Measurements from ENCODE around the gene ZC2HC1C.
"Not testable (repeated sequence)": the region's sequence is repeated elsewhere in the genome, so short reads cannot be mapped to it uniquely, and the experiment has no call there.

ZC2HC1C gene

DNA sequence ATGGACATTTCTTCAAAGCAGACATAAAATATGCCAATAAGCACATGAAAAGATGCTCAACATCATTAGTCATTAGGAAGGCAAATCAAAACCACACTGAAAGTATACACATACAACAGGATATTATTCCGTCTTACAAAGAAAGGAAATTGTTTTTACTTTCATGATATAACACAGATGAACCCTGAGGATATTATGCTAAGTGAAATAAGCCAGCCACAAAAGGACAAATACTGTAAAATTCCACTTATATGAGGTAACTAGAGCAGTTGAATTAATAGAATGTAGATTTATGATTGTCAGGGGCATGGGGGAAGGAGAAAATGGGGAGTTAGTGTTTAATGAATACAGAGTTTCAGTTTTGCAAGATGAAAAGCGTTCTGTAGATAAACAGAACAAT is 9.8 kb upstream of the ZC2HC1C start:
- no peak for DNase-seq

GRCh38 chr14:75060420-75060819 is 9.0 kb upstream of the ZC2HC1C start:
- DNase-seq: no peak

DNA sequence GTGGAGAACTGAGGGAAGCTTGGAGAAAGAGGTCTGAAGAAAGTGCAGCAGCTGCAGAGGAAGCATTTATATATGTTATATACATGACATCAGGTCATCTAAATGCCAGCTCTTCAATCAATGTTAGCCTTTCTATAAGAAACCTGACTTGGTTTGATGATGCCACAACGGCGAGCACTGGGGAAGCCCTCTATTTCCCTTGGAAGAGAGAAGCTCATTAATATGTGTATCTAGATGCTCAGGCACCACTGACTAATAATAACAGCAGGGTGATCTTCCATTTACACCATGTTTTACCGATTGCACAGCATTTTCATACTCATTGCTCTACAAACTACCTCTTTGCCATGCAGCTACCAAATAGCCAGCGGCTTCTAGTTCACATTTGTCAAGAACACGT is 6.4 kb upstream of the ZC2HC1C start:
- DNase-seq: no peak

- peak; percentile 65 for DNase-seq
Observed at GRCh38 chr14:75063491-75064204, 5.8 kb upstream of the ZC2HC1C start, which contains the start of gene ACYP1. Gene ACYP1, minus strand, starts transcription at chr14:75064024. Its CDS starts 471 bp downstream, at chr14:75063553.

GRCh38 chr14:75064205-75064567 is 5.3 kb upstream of the ZC2HC1C start:
- no peak for DNase-seq

GRCh38 chr14:75066691-75067090 is 2.8 kb upstream of the ZC2HC1C start:
- no peak for DNase-seq

DNA sequence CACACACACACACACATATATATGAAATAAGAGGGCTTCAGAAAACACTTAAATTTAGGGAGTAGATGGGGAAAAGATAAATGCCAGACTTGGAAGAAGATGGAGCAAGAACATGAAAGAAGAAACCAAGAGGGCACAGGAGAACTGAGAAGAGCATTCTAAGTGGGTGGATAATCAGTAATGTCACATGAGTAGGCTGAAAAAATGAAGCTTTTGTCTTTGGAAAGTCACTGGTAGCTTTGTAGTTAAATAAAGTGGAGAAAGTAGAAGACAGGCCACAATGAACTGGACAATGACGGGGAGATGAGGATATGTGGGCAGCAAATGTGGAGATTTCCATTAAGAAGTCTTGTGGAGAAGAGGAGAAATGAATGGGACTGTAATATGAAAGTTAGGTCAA is 2.2 kb upstream of the ZC2HC1C start:
- DNase-seq: no peak

DNA sequence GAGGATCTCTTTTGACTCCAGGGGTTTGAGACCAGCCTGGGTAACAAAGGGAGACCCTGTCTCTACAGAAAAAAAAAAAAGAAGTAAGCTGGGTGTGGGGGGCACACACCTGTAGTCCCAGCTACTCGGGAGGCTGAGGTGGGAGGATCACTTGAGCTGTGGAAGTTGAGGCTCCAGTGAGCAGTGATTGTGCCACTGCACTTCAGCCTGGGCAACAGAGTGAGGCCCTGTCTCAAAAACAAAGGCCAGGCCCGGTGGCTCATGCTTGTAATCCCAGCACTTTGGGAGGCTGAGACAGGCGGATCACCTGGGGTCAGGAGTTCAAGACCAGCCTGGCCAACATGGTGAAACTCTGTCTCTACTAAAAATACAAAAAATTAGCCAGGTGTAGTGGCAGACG is 1.7 kb upstream of the ZC2HC1C start:
- not testable (repeated sequence) for DNase-seq

- DNase-seq: no peak
Observed at GRCh38 chr14:75068294-75069120, 934 bp upstream of the ZC2HC1C start.

GRCh38 chr14:75069811-75070145 is 337 bp downstream of the ZC2HC1C start:
- DNase-seq: peak; percentile 54

DNA sequence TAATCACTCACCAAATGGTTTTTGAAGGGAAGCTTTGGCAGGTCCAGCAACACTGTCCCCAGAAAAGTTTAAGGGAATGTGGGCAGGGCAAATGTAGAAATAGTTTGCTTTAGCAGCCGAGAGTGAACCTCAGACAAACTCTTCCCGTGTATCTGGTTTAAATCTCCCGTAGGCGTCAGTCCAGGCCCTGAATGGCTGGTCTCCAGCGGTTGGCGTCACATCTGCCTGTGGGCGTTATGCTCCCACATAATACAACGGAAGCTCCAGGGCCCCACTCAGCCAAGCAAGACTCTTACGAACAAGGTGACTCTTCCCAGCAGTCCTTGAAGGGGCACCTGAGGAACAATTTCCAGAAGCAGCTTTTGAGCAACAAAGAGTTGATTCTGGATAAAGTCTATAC is 942 bp downstream of the ZC2HC1C start:
- no peak for DNase-seq

DNA sequence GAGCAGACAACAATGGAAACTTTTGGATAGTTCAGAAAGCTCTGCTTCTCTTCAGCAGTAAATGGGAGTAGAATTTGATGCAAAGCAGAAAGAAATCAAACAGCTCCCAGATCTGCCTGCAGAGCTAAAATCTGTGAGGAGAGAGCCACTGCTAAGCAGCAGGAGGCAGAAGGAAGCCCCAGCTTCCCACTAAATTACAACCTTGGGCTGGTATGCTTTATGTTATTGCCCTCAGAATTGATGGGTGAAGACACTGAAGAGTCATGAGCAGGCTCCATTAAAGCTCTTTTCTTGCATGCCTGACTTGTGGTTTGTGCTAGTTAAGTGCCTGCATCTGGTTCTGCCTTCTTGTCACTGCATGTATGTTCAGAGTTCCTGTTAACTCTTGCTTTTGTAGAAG is 8.4 kb downstream of the ZC2HC1C start:
- DNase-seq: peak; percentile 81

DNA sequence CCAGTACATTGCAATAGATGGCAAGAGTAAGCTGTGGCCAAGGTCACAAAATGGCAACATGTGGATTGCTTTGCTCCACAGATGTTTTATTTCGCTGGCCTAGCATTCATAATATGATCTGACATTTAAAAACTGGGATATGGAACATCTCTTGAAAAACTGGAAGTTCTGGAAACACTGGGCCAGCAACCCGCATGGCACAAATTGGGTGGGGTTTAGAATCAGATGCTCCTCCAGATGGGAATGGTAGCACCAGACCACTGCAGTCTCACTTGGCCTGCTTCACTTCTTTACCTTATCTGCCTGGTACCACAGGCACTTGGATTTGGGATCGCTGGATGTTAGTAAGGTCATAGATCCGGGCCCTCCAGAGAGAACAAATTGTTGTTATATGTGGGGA is 10.1 kb downstream of the ZC2HC1C start:
- no peak for DNase-seq

DNA sequence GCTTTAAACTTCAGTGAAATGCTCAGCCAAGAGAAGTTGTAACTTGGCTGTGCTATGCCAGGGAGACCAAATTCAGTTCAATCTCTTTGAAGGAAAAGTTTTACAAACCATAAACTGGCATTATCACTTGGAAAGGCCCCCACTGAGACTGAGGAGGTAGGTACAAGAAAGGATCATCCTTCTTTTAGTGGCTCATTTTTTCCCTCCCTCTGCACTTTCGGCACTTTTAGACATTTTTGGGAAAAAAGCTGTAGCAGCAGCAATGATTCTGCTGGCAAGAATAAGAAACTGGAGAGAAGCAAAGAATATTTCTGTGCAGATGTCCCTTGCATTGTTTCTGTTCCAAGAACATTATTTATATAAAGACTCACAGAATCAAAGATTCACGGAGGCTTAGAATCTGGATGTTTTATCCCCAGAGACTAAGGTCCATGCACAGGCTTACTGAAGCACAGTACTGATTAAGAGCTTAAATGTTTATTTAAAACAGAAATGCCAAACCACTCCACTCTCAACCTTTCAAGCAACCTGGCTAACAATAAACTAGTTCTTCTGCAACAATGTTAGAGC is 12.3 kb downstream of the ZC2HC1C start:
- no peak for DNase-seq

GRCh38 chr14:75083271-75083670 is 13.8 kb downstream of the ZC2HC1C start:
- DNase-seq: no peak

DNA sequence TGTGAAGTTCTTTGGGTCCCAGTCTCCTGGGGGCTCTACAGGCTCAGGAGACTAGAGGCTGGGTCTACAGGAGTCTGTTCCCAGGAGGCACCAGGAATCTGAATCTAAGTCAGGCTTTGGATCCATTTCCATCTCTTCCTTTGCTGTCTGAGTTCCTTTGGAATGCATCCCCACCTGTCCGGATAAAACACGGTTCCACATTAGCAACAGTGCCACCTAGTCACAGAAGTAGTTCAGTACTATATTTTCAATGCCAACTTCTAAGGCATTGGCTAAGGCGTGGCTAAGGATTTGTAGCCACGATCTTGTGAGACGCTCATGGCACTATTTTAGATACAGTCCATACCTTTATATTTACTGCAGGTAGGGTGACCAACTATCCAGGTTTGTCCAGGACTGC is 15.1 kb downstream of the ZC2HC1C start:
- DNase-seq: no peak

DNA sequence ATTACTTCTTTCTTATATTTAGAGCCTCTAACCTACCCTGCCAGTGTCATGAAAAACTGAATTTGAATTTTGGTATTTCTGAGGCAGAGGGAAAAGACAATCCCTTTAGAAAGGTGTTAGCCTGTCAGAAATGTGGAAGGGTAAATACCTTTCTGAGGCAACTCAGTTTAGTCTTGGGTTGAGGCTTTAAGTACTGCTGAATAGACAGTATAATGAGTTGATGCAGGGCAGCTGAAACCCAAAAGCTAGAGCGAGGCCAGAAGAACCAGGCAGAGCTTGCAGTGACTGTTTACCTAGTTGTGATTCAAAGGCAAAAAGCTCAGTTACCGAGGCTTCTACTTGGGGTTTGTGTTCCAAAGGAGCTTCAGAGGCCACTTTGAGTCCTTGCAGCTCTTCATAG is 18.7 kb downstream of the ZC2HC1C start:
- no peak for DNase-seq

DNA sequence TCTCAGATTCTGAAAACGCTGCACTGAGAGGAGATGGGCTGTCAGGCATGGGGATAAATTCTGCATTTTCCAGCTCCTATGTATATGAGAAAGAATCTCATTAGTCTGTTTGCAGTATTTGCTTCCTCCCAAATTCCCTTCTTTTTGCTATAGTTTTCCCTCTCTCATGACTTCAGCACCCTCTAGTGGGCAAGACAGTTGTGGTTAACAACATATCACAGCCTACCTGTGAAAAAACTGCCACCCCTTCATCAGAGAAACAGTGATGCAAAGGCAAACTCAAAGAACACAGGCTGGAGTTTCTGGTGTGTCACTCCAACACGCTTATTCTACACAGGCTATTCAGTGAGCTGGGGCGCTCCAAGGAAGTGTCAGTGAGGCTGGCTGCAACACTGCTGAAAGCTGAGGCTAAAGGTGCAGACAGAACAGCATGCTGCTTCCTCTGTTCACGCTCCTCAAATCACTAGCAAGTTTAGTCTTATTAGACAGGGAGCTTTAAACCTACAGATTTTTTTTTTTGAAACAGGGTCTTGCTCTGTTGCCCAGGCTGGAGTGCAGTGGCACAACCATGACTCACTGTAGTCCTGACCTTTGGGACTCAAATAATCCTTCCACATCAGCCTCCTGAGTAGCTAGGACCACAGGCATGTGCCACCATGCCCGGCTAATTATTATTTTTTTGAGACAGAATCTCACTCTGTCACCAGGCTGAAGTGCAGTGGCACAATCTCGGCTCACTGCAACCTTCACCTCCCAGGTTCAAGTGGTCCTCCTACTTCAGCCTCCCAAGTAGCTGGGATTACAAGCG is 19.3 kb downstream of the ZC2HC1C start:
- peak; percentile 26 for DNase-seq

DNA sequence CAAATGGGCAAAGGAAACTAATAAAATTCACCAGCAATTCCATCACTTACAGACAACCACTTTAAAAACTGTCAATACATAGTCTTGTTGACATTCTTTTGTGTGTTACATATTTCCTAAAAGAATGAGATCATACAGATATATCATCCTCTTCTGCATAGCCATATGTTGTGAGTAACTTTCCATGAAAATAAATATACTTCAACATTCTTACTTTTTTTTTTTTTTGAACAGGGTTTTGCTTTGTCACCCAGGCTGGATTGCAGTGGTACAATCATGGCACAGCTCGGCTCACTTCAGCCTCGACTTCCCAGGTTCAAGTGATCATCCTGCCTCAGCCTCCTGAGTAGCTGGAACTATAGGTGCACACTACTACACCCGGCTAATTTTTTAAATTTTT is 20.9 kb downstream of the ZC2HC1C start:
- DNase-seq: no peak

DNA sequence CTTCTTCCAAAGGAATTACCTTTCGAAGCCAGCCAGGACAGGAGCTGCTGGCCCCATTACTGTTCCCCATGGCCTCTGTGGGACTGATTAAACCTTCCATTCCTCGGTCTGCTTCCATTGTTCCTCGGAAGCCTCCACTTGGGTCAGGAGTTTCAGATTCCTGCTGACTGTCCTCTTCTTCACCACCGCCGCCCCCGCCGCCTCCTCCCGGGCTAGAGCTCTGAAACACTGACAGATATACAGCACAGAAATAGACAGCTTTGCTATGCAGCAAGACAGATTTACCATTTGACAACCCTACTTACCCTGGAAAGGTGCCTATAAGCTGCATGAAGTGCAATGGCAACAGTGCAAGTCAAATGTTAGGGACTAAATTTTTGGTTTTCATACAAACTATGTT is 21.8 kb downstream of the ZC2HC1C start:
- DNase-seq: no peak

GRCh38 chr14:75092698-75093097 is 23.3 kb downstream of the ZC2HC1C start:
- no peak for DNase-seq

DNA sequence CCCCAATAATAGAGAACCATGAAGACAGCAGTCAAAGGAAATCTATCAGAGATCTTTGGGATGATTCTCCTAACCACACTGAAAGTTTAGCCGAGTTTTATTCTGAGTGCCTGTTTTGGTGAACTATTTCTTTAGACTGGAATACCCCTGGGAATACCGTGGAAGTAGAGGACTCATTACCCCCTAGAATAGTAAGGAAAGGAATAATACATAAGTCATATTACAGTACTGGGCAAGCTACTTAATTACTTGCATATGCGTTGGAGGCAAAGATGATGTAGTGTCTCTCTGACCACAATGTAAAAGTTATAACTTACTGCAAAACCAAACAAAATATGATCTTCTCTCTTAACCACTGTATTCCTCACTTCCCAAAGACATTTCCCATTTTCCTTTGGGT is 25.5 kb downstream of the ZC2HC1C start:
- DNase-seq: no peak

DNA sequence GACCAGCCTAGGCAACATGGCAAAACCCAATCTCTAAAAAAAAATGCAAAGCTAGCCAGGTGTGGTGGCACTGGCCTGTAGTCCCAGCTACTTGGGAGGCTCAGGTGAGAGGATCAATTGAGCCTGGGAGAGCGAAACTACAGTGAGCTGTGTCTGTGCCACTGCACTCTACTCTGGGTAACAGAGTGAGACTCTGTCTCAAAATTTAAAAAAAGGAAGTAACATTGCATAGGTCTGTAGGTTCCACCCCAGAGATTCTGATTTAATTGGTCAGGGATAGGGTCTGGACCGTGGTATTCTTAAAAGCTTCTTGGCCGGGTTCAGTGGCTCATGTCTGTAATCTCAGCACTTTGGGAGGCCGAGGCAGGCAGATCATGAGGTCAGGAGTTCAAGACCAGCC is 26.2 kb downstream of the ZC2HC1C start:
- DNase-seq: no peak
